Endodermal cell (in vitro differentiated cells): ENCODE results near the gene DGKG. TPM values are rescaled to one million over a fixed set of nuclear protein-coding genes. Genes with fewer than 3 reads are reported as not detected.

ENCODE experiments used
- DNase-seq: peaks from one replicate; pipeline ENCODE4 v3.0.0-alpha.2; 2017
- H3K27ac ChIP-seq: 2 replicates; pipeline ENCODE4 v1.5.1; 2013; ENCODE audit warnings: mild to moderate bottlenecking, low read depth, low read length, moderate library complexity
- H3K27me3 ChIP-seq: 2 replicates; pipeline ENCODE4 v1.6.1; 2013; ENCODE audit warnings: mild to moderate bottlenecking, low read length, moderate library complexity; ENCODE audit not compliant: insufficient read depth, control insufficient read depth, poor library complexity, severe bottlenecking
- H3K36me3 ChIP-seq: 2 replicates; pipeline ENCODE4 v1.7.0; 2013; ENCODE audit warnings: mild to moderate bottlenecking, low read length, moderate library complexity; ENCODE audit not compliant: control insufficient read depth, insufficient read depth
- H3K4me1 ChIP-seq: one replicate; pipeline ENCODE4 v1.7.0; 2013; ENCODE audit warnings: low read length; ENCODE audit not compliant: control insufficient read depth, insufficient read depth
- H3K4me3 ChIP-seq: 2 replicates; pipeline ENCODE4 v1.5.1; 2013; ENCODE audit warnings: mild to moderate bottlenecking, low read length, moderate library complexity
- H3K9ac ChIP-seq: 2 replicates; pipeline ENCODE4 v1.6.1; 2013; ENCODE audit warnings: mild to moderate bottlenecking, low read length, moderate library complexity; ENCODE audit not compliant: poor library complexity, severe bottlenecking; ENCODE audit errors: extremely low read depth
- H3K9me3 ChIP-seq: 2 replicates; pipeline ENCODE4 v1.6.1; 2013; ENCODE audit warnings: mild to moderate bottlenecking, low read length, moderate library complexity; ENCODE audit not compliant: control insufficient read depth
- H3K27ac Mint-ChIP-seq: 2 replicates; pipeline ENCODE4 v1.8.0; 2020; ENCODE audit warnings: mixed read lengths
- H3K27me3 Mint-ChIP-seq: 2 replicates; pipeline ENCODE4 v1.8.0; 2021; ENCODE audit warnings: mild to moderate bottlenecking, mixed read lengths; ENCODE audit not compliant: insufficient read depth
- H3K36me3 Mint-ChIP-seq: 2 replicates; pipeline ENCODE4 v1.8.0; 2020; ENCODE audit warnings: low read depth, mixed read lengths
- H3K4me1 Mint-ChIP-seq: 2 replicates; pipeline ENCODE4 v1.8.0; 2020; ENCODE audit warnings: mixed read lengths
- H3K4me3 Mint-ChIP-seq: 2 replicates; pipeline ENCODE4 v1.8.0; 2020; ENCODE audit warnings: mild to moderate bottlenecking, moderate library complexity, mixed read lengths
- H3K9me3 Mint-ChIP-seq: 2 replicates; pipeline ENCODE4 v1.8.0; 2020; ENCODE audit warnings: mild to moderate bottlenecking, mixed read lengths
- CTCF ChIP-seq: fragments of 200-600 bp; sonication (generic); conservative IDR thresholded peaks from 2 replicates; pipeline ENCODE4 v1.5.0; 2021; ENCODE audit warnings: antibody characterized with exemption, mild to moderate bottlenecking
- WGBS, 2 experiments: methylation state at CpG; one replicate each; pipeline versions ENCODE4 v1.1.5 to v1.1.7; 2013; ENCODE audit warnings: missing lambda C conversion rate in 2 of 2, mixed read lengths in 1 of 2; ENCODE audit not compliant: insufficient coverage in 1 of 2, insufficient read length in 1 of 2; 5-methylcytosine and 5-hydroxymethylcytosine counted together
- total RNA-seq, 2 donors: library from RNA; stranded (reverse); fragmentation: NEBNext Ultra II Directional in 1 of 2; extraction: Animal tissue kit (Norgen Biotek cat#: 25700) in 1 of 2; gene quantifications; 2 replicates in 1 of 2; 3 replicates in 1 of 2; pipeline ENCODE4 v1.2.1, GENCODE V29; 2021

DGKG gene
- total RNA-seq, 2 donors from 2014 or later: 0.86 to 1.8 TPM

DNA sequence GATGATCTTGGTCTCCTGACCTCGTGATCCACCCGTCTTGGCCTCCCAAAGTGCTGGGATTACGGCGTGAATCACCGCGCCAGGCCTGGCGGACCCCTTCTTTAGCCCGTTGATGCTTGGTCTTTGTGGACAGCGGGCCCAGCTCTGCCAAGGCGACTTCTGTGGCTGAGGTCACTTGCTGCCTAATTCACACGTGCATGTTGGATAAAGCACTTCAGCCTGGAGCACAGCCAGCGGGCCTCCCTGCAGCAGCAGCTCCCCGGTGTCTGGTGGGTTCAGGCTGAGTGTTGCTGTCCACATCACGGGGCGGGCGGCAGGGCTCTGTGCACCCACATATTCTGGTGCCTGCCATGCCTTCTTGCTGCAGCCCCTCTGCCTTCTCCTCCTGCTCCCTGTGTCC, 88.4 kb downstream of the DGKG start:
- Histone ChIP-seq H3K27ac (no peak overlapping the region), H3K4me3 (no peak overlapping the region), H3K36me3 (no peaks in the 10 kb centered on the region), H3K9me3 (no peaks in the 10 kb centered on the region), H3K27me3 (no peaks in the 10 kb centered on the region), H3K4me1 (no peaks in the 10 kb centered on the region), H3K9ac (no peak overlapping the region)
- no peak for DNase-seq
- H3K4me1 Mint-ChIP-seq: no peaks in the 10 kb centered on the region
- H3K27ac Mint-ChIP-seq: no peak overlapping the region
- H3K27me3 Mint-ChIP-seq: peaks cover 1% of the 10 kb centered on the region
- no peak for TF ChIP-seq CTCF
- no peaks in the 10 kb centered on the region for H3K9me3 Mint-ChIP-seq
- H3K4me3 Mint-ChIP-seq: no peak overlapping the region
- no peaks in the 10 kb centered on the region for H3K36me3 Mint-ChIP-seq
- WGBS, 2 experiments: 90 to 94% methylated on average over 14 to 16 of the region's 16 CpGs

DNA sequence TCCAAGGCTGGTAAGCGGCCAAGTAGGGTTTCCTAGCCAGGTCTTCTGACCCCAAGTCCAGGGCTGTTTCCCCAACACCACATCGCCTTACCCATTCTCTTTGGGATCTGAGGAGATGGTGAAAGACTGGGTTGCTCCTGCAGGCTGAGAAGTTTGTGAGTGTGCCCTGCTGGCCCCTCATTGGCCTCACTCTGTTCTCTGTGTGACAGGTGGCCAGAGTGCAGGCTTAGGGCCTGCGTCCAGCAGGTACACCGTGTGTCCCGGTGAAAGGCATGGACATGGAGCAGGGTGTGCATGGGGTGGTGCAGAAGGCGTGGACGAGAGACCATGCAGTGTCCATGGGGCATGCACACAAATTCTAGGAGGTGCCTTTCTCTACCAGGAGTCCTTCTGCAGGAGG, 91.3 kb downstream of the DGKG start:
- Histone ChIP-seq H3K4me3 (no peak overlapping the region), H3K9me3 (no peaks in the 10 kb centered on the region), H3K36me3 (no peaks in the 10 kb centered on the region), H3K27me3 (no peaks in the 10 kb centered on the region), H3K27ac (no peak overlapping the region), H3K9ac (no peak overlapping the region), H3K4me1 (no peaks in the 10 kb centered on the region)
- whole genome bisulfite sequencing, 2 experiments: 92 to 97% methylated on average over 6 to 7 of the region's 7 CpGs
- no peaks in the 10 kb centered on the region for H3K4me1 Mint-ChIP-seq
- DNase-seq: no peak
- H3K9me3 Mint-ChIP-seq: no peaks in the 10 kb centered on the region
- no peaks in the 10 kb centered on the region for H3K36me3 Mint-ChIP-seq
- TF ChIP-seq CTCF: no peak
- H3K27me3 Mint-ChIP-seq: no peaks in the 10 kb centered on the region
- no peak overlapping the region for H3K4me3 Mint-ChIP-seq
- no peak overlapping the region for H3K27ac Mint-ChIP-seq

GRCh38 chr3:186268616-186269448, 93.2 kb downstream of the DGKG start:
- H3K9ac ChIP-seq: no peak overlapping the region
- Mint-ChIP-seq H3K27me3 (no peaks in the 10 kb centered on the region), H3K4me3 (no peak overlapping the region), H3K9me3 (no peaks in the 10 kb centered on the region), H3K27ac (no peak overlapping the region), H3K36me3 (no peaks in the 10 kb centered on the region), H3K4me1 (no peaks in the 10 kb centered on the region)
- H3K4me3 ChIP-seq: no peak overlapping the region
- peak; percentile 72 for TF ChIP-seq CTCF
- 89 to 91% methylated on average over 23 to 29 of the region's 29 CpGs for WGBS, 2 experiments
- H3K4me1 ChIP-seq: no peaks in the 10 kb centered on the region
- H3K27ac ChIP-seq: no peak overlapping the region
- no peaks in the 10 kb centered on the region for H3K36me3 ChIP-seq
- H3K9me3 ChIP-seq: no peaks in the 10 kb centered on the region
- no peaks in the 10 kb centered on the region for H3K27me3 ChIP-seq
- DNase-seq: peak; percentile 85
